HG02884 (cell line): Measurements from ENCODE around the gene SLC8A1.

Experiments
- ATAC-seq: cut with Tn5 transposase; IDR thresholded peaks from one replicate; pipeline ENCODE4 v1.9.1; 2021; ENCODE audit warnings: mild to moderate bottlenecking, moderate library complexity; ENCODE audit not compliant: unreplicated experiment

Gene SLC8A1

GRCh38 chr2:40208463-40208862 lies 243.4 kb downstream of the SLC8A1 start:
- ATAC-seq: no peak

GRCh38 chr2:40204268-40204667 lies 247.6 kb downstream of the SLC8A1 start:
- no peak for ATAC-seq

- ATAC-seq: no peak
These were observed 249.0 kb downstream of the SLC8A1 start for GRCh38 chr2:40202798-40203400.

GRCh38 chr2:40201425-40201824 lies 250.5 kb downstream of the SLC8A1 start:
- ATAC-seq: no peak

- no peak for ATAC-seq
These were observed 251.4 kb downstream of the SLC8A1 start for GRCh38 chr2:40200366-40200915.

GRCh38 chr2:40199771-40200170 lies 252.1 kb downstream of the SLC8A1 start:
- ATAC-seq: no peak

- no peak for ATAC-seq
These were observed 254.8 kb downstream of the SLC8A1 start for GRCh38 chr2:40197121-40197520.

GRCh38 chr2:40193670-40194026 lies 258.2 kb downstream of the SLC8A1 start:
- ATAC-seq: no peak

- no peak for ATAC-seq
These were observed 258.8 kb downstream of the SLC8A1 start for GRCh38 chr2:40192864-40193669.

GRCh38 chr2:40190457-40190856 lies 261.4 kb downstream of the SLC8A1 start:
- no peak for ATAC-seq

GRCh38 chr2:40189881-40190280 lies 262.0 kb downstream of the SLC8A1 start:
- ATAC-seq: no peak

GRCh38 chr2:40187054-40187453 lies 264.8 kb downstream of the SLC8A1 start:
- ATAC-seq: no peak

- no peak for ATAC-seq
These were observed 267.3 kb downstream of the SLC8A1 start for GRCh38 chr2:40184551-40184950.

GRCh38 chr2:40181855-40182254 lies 270.0 kb downstream of the SLC8A1 start:
- ATAC-seq: no peak

GRCh38 chr2:40179801-40180200 lies 272.1 kb downstream of the SLC8A1 start:
- no peak for ATAC-seq

GRCh38 chr2:40178971-40179370 lies 272.9 kb downstream of the SLC8A1 start:
- ATAC-seq: peak; percentile 75

- no peak for ATAC-seq
These were observed 273.6 kb downstream of the SLC8A1 start for GRCh38 chr2:40178171-40178778.

GRCh38 chr2:40177366-40177765 lies 274.5 kb downstream of the SLC8A1 start:
- ATAC-seq: no peak

GRCh38 chr2:40173276-40173675 lies 278.6 kb downstream of the SLC8A1 start:
- no peak for ATAC-seq

GRCh38 chr2:40169856-40170255 lies 282.0 kb downstream of the SLC8A1 start:
- ATAC-seq: no peak

GRCh38 chr2:40169430-40169829 lies 282.5 kb downstream of the SLC8A1 start:
- ATAC-seq: no peak

GRCh38 chr2:40168546-40168945 lies 283.3 kb downstream of the SLC8A1 start:
- ATAC-seq: no peak
